GM21367 (cell line): ENCODE results near the gene TMEM245.
"Not testable (repeated sequence)": the region's sequence is repeated elsewhere in the genome, so short reads cannot be mapped to it uniquely, and the experiment has no call there.

Experiments used
- ATAC-seq: cut with Tn5 transposase; IDR thresholded peaks from one replicate; pipeline ENCODE4 v1.9.1; 2021; ENCODE audit not compliant: unreplicated experiment

TMEM245 gene

DNA sequence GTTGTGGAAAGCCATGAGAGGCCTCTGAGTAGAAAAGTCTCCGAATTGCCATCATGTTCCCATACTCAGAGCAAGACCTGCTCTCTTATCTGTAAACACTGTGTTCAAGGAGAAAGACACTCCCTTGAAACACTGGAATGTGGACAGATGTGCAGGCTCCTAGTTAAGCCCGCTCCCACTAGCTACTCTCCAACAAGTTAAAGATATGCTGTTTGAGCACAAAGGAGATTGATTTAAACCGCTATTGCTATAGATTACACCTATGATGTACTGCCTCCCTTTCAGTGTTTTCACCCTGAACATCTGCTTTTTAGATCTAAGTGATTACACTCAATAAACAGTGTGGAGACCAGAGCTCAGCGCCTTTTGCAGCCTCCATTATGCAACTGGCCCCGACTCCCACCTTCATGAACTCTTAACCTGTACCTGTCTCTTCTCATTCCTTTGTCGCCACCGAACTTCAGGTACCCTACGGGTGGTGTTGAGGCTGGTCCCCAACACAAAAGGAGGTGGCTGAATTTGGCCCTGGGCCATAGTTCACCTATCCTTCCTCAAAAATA, 47.5 kb downstream of the TMEM245 start:
- no peak for ATAC-seq

GRCh38 chr9:109068764-109069163, 51.0 kb downstream of the TMEM245 start:
- ATAC-seq: no peak

- ATAC-seq: no peak
These were observed 54.6 kb downstream of the TMEM245 start for GRCh38 chr9:109064963-109065702.

DNA sequence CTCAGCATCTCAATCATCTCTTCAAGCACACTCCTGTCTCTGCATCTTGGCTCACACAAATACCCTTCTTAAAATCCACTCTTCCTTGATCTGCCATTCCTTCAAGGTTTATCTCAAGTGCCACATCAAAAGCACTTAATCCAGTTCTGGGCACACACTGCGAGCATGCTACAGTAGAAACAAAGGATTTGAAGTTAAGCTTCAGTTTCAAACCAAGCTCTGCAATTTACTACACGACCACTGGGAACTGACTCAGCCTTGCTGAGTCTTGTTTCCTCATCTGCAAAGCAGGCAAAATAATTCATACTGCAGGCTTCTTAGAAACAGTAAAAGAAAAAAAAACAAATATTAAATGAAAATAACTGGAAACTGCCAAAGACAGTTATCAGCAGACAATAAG, 56.0 kb downstream of the TMEM245 start:
- ATAC-seq: no peak

DNA sequence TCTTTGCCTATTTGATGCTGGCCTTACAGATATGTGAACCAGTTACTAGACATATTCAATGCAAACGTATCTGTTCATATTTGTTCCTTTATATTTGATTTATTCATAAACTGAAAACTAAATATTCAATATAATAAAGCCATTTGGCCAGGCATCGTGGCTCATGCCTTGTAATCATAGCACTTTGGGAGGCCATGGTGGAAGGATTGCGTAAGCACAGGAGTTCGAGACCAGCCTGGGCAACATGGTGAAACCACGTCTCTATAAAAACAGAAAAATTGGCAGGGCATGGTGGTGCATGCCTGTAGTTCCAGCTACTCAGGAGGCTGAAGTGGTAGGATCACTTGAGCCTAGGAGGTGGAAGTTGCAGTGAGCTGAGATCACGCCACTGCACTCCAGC, 57.2 kb downstream of the TMEM245 start:
- ATAC-seq: no peak

DNA sequence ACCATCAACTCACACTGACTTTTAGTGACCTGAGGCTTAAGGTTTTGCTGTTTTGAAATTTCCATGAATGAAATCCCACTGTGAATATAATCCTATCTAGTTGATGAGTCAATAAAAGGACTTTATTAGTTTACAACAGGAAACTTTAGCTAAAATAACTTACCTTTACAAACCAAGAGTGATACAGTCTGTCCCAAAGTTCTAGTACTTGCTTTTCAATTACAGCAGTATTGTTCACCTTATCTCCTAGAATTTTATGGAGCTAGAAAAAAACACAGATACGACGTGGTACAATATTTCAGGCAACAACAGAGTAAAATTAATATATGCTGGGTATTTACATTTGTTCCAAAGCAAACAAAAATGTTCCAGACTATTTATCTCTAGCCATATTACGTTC, 59.6 kb downstream of the TMEM245 start:
- no peak for ATAC-seq

- not testable (repeated sequence) for ATAC-seq
These were observed 66.6 kb downstream of the TMEM245 start for GRCh38 chr9:109053121-109053520.

DNA sequence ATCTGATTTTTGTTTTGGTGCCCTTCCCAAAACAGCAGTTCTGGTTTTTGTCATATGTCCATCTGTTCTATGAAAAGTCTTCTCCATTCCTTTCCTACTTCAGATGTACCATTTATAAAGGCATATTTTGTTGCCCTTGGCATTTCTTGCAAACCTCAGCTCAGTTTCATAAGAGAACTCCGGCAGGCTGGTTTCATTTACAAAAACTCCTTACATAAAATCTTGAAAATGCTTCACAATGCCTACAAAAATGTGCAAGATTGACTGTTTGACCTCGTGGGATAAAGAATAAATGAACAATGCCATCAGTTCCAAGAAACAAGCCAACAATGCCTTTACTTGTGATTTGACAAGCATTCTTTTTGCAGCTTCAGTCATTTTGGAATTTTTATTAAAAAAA, 67.3 kb downstream of the TMEM245 start:
- no peak for ATAC-seq

GRCh38 chr9:109051733-109052132, 68.0 kb downstream of the TMEM245 start:
- ATAC-seq: no peak

- no peak for ATAC-seq
These were observed 69.3 kb downstream of the TMEM245 start for GRCh38 chr9:109050444-109050843.

DNA sequence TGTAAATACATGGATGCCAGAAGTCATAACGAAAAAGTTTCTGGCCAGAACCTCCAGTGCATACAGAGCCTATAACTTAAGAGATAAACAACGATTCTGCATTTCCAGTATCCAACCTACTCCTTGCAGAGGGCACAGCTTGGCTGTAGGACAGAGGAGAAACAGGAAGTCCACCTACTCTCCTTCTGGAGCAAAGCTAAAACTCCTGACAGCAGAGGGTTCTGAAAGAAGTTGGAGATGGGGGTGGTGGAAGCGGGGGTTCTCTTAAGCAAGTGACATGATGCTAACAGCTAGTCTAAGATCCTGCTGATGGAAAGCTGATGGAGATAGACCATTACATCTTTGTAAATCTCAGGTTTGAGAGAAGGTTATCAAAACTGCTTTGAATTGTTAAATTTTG, 70.9 kb downstream of the TMEM245 start:
- no peak for ATAC-seq

GRCh38 chr9:109047259-109047658, 72.5 kb downstream of the TMEM245 start:
- no peak for ATAC-seq

GRCh38 chr9:109046346-109046745, 73.4 kb downstream of the TMEM245 start:
- no peak for ATAC-seq

DNA sequence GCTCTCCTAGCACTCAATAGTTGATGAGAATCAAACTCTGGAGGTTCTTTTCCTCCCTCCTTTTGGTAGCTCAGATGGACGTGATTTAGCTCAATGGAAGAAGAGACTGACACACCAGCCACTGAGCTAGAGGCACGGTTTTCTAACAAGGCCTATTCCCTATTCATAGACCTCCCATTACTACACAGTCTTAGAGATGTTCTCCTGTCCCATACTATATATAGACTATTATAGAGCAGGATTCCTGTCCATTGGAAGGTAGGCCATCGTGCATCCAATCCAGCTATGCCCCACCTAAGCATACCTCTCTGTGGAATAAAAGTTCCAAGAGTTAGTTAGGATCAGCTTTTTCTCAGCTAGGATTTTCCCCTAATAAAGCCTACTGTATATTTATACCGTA, 76.2 kb downstream of the TMEM245 start:
- ATAC-seq: no peak

- no peak for ATAC-seq
These were observed 79.2 kb downstream of the TMEM245 start for GRCh38 chr9:109040571-109040970.

DNA sequence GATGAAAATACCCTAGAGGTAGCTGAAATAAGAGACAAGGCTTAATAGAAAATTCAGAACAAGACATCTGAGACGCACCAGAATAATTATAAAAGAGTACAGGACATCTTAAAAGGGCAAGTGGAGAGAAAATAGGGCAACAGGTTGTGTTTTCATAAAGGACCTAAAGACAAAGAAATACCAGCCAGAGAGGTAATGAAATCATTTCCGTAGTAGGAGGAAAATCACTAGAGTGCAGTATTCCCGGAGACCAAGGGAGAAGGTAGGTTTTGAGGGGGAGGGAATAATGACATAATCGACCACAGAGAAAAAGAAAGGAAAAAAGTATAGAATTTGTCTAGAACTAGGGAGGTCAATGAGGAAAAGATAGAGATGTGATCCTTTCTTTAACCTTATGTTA, 80.2 kb downstream of the TMEM245 start:
- no peak for ATAC-seq

DNA sequence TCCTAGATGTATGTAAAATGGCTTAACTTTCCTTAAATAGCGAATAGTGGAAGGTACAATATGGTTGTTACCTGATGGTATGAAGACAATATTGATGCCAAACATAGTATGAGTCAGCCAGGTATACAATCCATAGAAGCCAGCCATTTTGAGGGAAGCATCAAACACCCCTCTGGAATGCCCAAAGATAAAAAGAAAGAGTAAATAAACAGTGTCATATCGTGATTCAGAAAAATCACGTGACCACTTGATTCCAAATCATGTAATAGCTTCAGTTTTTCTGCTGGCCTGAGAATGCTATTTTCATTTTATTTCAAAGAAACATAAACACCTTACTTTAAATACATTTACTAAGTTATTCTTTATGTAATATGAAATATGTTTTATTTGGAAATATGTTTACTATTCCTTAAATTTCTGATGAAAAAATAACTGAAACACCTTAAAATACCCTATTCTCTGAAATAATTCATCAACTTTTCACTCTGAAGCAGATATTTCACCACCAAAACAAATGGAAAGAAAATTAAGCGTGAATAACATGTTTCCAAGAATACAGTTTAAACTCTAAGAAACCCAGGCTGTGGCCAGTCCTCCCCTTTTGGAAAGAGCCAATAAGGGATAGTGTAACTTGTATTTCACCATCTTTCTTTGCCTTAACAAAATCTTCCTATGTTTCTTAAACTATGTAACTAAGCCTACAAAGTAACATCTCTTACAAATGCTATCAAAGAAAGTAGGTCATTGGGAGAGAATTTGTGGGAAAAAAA, 81.6 kb downstream of the TMEM245 start:
- no peak for ATAC-seq

DNA sequence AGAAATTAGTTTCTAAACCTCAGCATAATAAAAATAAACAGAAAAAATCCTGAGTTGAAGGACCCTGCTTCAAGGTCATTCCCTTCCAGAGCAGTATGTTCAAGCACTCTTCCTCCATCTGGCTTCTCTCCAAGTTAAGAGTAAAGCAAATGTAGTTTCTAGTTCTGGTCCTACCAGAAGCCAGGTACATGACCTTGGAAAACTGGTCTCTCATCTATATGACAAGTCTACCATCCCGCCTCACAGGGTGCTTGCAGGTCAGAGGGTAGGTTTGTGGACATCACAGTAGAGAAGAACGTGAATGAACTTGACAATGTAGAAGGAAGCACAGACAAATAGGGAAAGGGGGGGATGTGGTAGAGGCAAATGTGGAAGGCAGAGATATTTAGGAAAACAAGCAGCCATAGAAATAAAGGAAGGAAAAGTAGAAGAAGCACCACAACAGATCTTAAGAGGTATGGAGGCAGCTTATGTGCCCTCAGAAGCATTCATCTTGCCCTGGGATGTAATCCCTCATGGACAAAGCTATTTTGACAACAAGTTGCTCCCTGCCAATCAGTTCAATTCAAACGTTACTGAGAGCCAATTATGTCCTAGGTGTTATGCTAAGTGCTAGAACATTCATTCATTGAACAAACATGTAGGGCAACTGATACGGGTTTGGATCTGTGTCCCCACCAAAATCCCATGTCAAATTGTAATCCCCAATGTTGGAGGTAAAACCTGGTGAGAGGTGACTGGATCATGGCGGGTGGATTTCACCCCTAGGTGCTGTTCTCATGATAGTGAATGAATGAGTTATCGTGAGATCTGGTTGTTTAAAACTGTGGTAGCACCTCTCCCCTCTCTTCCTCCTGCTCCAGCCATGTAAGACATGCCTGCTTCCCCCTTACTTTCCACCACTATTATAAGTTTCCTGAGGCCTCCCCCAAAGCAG, 82.7 kb downstream of the TMEM245 start:
- no peak for ATAC-seq

DNA sequence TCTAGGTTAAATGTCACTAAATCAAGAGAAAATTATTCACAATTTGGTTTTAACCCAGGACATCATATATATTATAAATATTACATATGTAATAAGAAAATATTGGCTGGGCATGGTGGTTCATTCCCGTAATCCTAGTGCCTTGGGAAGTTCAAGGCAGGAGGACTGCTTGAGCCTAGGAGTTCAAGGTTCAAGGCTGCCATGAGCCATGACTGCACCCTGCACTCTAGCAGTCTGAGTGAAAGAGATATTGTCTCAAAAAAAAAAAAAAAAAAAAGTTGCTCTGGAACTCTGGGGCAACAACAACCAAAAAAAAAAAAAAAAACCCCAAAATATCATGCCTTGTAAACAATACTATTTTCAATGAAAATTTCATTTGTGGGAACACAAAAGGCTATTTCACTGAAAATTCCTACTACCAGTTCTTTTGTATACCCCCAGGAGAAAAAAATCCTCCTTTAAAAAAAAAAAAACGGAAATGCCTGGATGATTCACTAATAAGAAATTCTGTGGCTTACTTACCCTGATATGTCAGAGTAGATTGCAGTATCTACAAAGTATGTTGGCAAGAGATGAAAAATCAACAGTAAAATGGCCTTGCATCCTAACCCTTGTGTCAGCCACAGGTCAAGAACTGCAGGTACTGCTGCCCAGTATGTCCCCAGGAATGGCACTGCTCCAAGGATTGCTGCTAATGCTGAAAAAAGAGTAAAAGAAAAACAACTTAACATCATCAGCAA, 83.9 kb downstream of the TMEM245 start:
- no peak for ATAC-seq

DNA sequence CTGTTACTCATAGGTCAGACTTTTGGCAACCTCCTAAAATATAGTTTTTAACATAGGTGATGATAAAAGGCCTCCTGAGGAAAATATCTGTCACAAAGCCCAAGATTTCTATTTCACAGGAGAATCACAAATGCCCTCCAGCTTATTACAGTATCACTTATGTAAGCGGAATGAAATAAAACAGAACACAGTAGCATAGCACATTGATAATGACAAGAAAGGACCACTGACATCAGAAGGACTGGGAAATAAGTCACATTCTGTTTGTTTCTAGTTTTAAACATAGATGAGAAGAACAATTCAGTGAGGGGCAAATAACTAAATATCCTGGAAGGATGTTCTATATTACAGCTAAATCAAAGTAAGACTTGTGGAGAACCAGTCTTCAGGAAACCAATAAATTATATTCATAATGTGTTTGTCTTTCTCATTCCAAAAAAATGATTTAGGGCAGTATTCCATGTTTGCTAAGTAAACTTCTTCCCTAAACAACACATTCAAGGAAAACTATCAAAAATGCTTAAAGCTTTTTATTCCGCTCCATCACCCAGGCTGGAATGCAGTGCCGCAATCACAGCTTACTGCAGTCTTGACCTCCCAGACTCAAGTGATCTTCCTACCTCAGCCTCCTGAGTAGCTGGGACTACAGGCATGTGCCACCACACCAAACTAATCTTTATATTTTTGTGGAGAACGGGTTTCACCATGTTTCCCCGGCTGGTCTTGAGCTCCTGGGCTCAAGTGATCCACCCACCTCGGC, 85.6 kb downstream of the TMEM245 start:
- no peak for ATAC-seq
